Thoracic aorta (tissue), 2 donors: ENCODE data around the gene ATG4D. TPM values are rescaled to one million over a fixed set of nuclear protein-coding genes. Genes with fewer than 3 reads are reported as not detected.

Experiments
- ATAC-seq: fragments of 150-250 bp; one replicate; pipeline ENCODE4 v1.8.0; 2017; ENCODE audit warnings: low read depth; ENCODE audit not compliant: insufficient number of reproducible peaks, low FRiP score
- DNase-seq: peaks from one replicate; pipeline ENCODE4 v3.0.0-alpha.2; 2020; ENCODE audit warnings: low spot score
- H3K27ac ChIP-seq, 2 donors: fragments of 200-600 bp; sonication (generic); 1 replicate in 1 of 2; 2 replicates in 1 of 2; pipeline ENCODE4 v1.5.1; 2016; ENCODE audit warnings: mild to moderate bottlenecking in 2 of 2, moderate library complexity in 2 of 2
- H3K27me3 ChIP-seq: fragments of 200-600 bp; sonication (generic); replicated peaks from 2 replicates; pipeline ENCODE4 v1.6.0; 2016; ENCODE audit warnings: mild to moderate bottlenecking; ENCODE audit not compliant: insufficient read depth
- H3K36me3 ChIP-seq: fragments of 200-600 bp; sonication (generic); one replicate; pipeline ENCODE4 v1.5.1; 2016
- H3K4me1 ChIP-seq, 2 donors: fragments of 200-600 bp; sonication (generic); 1 replicate in 1 of 2; 2 replicates in 1 of 2; pipeline versions ENCODE4 v1.5.1 to v1.6.0; 2016; ENCODE audit warnings: low read depth in 2 of 2, mild to moderate bottlenecking in 1 of 2; ENCODE audit not compliant: control insufficient read depth in 1 of 2
- H3K4me3 ChIP-seq: fragments of 200-600 bp; sonication (generic); 2 replicates; pipeline ENCODE4 v1.5.1; 2016; ENCODE audit warnings: mild to moderate bottlenecking
- H3K9me3 ChIP-seq: fragments of 200-600 bp; sonication (generic); 2 replicates; pipeline ENCODE4 v1.5.1; 2016
- CTCF ChIP-seq: fragments of 200-600 bp; sonication (generic); IDR thresholded peaks from one replicate; pipeline ENCODE4 v1.5.1; 2019; ENCODE audit warnings: antibody characterized with exemption
- total RNA-seq, 2 donors: library from RNA; depleted of rRNA; stranded (reverse); fragments of >200 nt; gene quantifications; one replicate each; pipeline versions ENCODE4 v1.1.0 to v1.2.3, GENCODE V29; 2016

Gene ATG4D
- total RNA-seq, 2 donors from 2014 or later = 17.1 to 30.5 TPM

- H3K36me3 ChIP-seq = no peaks in the 10 kb centered on the region
- peak within 1 kb of the TSS; percentile 69 for H3K4me3 ChIP-seq
Measured at GRCh38 chr19:10517361-10517759, 26.3 kb upstream of the ATG4D start, which contains the start of gene S1PR5. Gene S1PR5 (minus strand): TSS chr19:10517447. CDS start chr19:10515011, 2,436 bp downstream.

GRCh38 chr19:10517760-10518443 is 25.8 kb upstream of the ATG4D start:
- Histone ChIP-seq H3K27me3 (peaks cover 5% of the 10 kb centered on the region), H3K36me3 (no peaks in the 10 kb centered on the region), H3K9me3 (no peaks in the 10 kb centered on the region), H3K27ac (no peak overlapping the region), H3K4me3 (peak overlapping the region; percentile 69), H3K4me1 (peaks cover 5 to 20% of the 10 kb centered on the region in 2 donors)
- DNase-seq (no peak), ATAC-seq (no peak)
- TF ChIP-seq CTCF = no peak

More at GRCh38 chr19:10517361-10517759, 26.3 kb upstream of the ATG4D start, which contains the start of gene S1PR5:
- Histone ChIP-seq H3K27me3 (peaks cover 5% of the 10 kb centered on the region), H3K9me3 (no peaks in the 10 kb centered on the region), H3K4me1 (peaks cover 5 to 20% of the 10 kb centered on the region in 2 donors), H3K27ac (no peak within 1 kb of the TSS)
- ATAC-seq = no peak
- DNase-seq = no peak
- TF ChIP-seq CTCF = no peak

GRCh38 chr19:10518444-10519361 is 25.0 kb upstream of the ATG4D start:
- no peak for TF ChIP-seq CTCF
- no peak for DNase-seq
- peak overlapping the region; percentile 69 for H3K4me3 ChIP-seq
- H3K27me3 ChIP-seq = peaks cover 1% of the 10 kb centered on the region
- peaks cover 5 to 20% of the 10 kb centered on the region in 2 donors for H3K4me1 ChIP-seq
- H3K27ac ChIP-seq = no peak overlapping the region
- no peaks in the 10 kb centered on the region for H3K36me3 ChIP-seq
- no peak for ATAC-seq
- H3K9me3 ChIP-seq = no peaks in the 10 kb centered on the region

- TF ChIP-seq CTCF = no peak
- DNase-seq (no peak), ATAC-seq (no peak)
- Histone ChIP-seq H3K27me3 (no peaks in the 10 kb centered on the region), H3K4me3 (no peak overlapping the region), H3K9me3 (no peaks in the 10 kb centered on the region), H3K27ac (no peak overlapping the region), H3K36me3 (no peaks in the 10 kb centered on the region), H3K4me1 (peaks cover 5 to 20% of the 10 kb centered on the region in 2 donors)
Measured at GRCh38 chr19:10519421-10519820, 24.3 kb upstream of the ATG4D start.
